Prostate gland (tissue), 2 donors: Measurements from ENCODE around the gene PSMC5.

Source experiments
- POLR2AphosphoS5 ChIP-seq: sonication (generic); formaldehyde crosslinking; IDR thresholded peaks from one replicate; pipeline ENCODE4 v1.6.1; 2017; ENCODE audit warnings: antibody characterized with exemption
- TF ChIP-seq, protein P1 (sequence below), 4 experiments: fragments of 200-600 bp in 2 of 4; fragments of 450-650 bp in 2 of 4; sonication (generic) in 2 of 4; IDR thresholded peaks; 1 replicate in 3 of 4; 2 replicates in 1 of 4; pipeline ENCODE4 v1.5.1; 2016 to 2019; ENCODE audit warnings: antibody characterized with exemption in 4 of 4, mild to moderate bottlenecking in 2 of 4, moderate library complexity in 2 of 4

DNA sequence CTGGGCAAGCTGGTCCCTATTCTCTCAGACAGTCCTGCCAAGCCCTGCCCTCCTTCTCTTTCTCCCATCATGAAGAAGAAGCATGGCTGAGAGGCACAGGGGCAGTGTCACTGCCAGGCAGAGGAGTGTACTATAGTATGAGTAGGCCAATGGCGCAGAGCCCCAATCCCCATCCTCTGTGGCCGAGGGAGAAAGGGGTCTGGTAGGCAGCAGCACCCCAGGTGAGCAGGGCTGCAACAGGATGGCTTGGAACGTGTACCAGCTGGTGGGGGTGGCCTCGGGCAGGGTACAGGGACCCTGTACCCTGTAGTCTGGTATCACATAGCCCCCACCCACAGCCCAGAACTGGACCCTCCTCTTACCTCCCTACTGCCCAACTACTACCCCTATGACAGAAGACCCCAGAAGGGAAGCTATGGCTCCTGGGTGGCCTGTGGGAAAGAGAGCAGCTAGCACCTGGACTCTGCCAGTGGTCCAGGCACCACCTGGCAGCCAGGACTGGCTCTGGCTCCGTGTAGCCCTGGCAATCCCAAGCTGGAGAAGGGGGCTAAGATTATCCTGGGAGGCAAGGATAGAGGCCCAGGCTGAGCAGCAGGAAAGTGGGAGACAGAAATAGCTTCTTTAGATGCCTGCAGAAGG, 10.8 kb downstream of the PSMC5 start:
- no peak for TF ChIP-seq POLR2AphosphoS5
- TF ChIP-seq, protein P1, sequence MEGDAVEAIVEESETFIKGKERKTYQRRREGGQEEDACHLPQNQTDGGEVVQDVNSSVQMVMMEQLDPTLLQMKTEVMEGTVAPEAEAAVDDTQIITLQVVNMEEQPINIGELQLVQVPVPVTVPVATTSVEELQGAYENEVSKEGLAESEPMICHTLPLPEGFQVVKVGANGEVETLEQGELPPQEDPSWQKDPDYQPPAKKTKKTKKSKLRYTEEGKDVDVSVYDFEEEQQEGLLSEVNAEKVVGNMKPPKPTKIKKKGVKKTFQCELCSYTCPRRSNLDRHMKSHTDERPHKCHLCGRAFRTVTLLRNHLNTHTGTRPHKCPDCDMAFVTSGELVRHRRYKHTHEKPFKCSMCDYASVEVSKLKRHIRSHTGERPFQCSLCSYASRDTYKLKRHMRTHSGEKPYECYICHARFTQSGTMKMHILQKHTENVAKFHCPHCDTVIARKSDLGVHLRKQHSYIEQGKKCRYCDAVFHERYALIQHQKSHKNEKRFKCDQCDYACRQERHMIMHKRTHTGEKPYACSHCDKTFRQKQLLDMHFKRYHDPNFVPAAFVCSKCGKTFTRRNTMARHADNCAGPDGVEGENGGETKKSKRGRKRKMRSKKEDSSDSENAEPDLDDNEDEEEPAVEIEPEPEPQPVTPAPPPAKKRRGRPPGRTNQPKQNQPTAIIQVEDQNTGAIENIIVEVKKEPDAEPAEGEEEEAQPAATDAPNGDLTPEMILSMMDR (IDR thresholded peaks at IDR 0.05), result no peak
